GM21360 (cell line): Measurements from ENCODE around the gene ADAMTS5.

ENCODE experiments used
- ATAC-seq: cut with Tn5 transposase; IDR thresholded peaks from one replicate; pipeline ENCODE4 v1.9.1; 2021; ENCODE audit warnings: mild to moderate bottlenecking, moderate library complexity; ENCODE audit not compliant: unreplicated experiment

ADAMTS5 gene

DNA sequence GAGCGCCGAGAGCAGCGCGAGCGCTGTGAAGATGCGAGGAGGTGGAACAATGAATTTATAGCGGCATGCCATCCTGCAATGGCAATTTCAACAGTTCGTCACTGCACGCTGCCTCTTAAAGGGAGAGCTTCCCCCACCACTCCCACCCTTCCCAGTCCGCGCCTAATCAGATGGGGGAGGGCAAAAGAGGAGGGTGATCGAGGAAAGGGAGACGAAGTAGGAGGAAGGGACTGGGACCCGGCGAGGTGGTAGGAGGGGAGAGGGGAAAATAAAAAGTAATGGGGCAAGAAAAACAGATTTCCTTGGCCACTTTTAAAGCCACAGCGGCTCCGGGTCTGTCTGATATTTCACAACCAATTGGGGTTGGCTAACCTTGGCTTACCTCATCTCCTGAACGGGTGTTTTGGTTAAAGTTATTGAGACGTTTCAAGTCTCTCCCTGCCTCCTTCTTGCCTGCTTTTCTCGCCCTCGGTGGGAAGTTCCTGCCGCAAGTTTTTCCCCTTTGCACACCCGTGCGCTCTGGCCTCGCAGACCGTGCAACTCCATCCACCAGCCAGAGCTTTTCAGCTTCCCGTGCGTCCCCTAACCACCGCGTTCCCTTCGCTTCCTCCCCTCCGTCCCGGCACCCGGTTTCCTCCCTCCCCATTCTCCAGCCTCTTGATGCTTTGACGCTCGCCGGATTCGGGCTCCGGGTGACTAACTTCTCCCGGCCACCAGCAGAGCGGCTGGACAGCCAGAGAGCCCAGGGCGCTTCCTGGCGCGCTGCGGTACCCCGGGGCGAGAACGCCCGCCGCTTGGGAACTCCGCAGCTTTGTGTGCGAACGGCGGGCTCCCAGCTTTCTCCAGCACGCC, at the start of gene ADAMTS5:
Gene ADAMTS5, minus strand, starts transcription at position 27 of the 852 bp plus-strand sequence. CDS start 697 bp downstream, outside the sequence.
- no peak for ATAC-seq

DNA sequence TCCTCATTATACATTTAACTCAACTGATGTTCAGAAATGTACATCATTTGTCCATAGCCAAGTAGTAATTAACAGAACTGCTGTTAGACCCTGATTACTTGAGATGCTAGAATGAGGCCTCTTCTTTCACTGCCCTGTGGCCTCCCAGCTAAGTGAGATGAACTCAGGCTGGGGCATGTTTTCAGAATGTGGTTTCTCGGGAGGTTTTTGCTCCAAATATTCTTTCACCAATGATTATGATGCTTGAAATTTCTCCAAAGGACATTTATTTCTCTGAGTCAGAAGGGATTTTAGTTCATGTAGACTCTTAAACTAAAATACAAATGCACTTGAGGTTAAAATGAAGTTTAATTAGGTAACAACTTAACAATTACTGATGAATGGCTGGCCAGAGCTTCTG, 34.6 kb upstream of the ADAMTS5 start:
- no peak for ATAC-seq

DNA sequence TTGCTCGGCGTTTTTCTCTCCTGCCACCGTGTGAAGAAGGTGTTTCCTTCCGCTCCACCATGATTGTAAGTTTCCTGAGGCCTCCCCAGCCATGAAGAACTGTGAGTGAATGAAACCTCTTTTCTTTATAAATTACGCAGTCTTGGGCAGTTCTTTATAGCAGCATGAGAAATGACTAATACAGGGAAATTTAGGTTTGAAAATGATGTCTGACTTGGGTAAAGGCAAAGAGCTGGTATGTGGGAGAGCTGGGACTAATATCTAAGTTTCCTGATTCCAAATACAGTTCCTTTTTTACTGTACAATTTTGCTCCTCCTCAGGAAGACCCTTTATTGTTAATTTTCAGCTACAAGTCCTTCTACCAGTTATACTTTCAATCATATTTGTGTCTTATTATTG, 16.7 kb upstream of the ADAMTS5 start:
- ATAC-seq: no peak

DNA sequence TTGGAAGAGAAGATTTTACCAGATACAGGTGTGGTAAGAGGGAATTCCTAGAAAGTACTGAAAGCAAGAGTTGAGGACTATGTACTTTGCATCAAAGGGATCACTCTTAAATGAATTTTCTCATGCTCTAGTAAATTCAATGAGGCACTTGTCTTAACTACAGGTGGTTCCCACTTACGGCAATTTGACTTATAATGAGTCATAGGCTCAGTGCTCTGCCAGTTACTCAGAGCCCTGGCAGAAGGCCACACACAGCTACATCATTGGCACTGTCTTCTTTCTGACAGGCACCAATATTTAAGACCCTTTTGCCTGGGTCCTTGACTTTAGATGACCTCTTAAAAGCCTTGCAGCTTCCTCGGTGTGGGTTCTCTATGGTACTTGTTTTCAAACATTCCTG, 15.9 kb upstream of the ADAMTS5 start:
- no peak for ATAC-seq

DNA sequence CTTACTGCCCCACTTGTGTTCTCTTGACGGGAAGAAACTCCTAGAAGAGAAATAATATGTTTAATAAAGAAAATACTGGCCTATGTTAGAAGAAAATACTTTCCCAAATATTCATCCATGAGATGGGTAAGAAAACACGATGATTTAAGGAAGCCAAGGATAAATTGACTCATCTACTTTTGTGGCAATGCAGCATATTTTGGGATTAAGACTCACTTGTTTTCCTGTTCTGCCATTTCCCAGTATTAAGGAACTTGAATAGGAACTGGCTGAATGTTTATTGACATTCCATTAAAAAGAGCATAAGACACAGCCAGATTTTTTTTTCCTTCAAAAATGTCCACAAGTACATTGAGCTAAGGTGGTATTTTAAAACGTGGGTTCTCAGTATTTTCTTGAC, 10.9 kb upstream of the ADAMTS5 start:
- no peak for ATAC-seq

DNA sequence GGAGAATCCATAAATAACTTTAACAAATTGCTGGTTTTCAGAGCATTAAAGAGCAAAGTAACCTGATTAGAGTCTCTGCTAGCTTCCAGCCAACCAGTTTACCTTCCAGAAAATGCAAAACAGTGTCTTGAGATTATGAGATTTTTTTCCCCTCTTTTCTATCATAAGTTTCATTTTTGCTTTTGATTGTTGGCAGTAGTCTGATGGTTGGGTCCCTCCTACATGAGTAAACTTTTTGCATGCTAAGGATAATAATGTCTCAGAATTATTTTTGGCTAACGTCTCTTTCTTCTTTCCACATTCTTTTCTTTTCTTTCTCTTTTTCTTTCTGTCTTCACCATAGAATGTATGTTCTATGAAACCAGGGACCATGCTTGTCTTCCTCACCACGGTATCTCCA, 6.3 kb upstream of the ADAMTS5 start:
- ATAC-seq: no peak

DNA sequence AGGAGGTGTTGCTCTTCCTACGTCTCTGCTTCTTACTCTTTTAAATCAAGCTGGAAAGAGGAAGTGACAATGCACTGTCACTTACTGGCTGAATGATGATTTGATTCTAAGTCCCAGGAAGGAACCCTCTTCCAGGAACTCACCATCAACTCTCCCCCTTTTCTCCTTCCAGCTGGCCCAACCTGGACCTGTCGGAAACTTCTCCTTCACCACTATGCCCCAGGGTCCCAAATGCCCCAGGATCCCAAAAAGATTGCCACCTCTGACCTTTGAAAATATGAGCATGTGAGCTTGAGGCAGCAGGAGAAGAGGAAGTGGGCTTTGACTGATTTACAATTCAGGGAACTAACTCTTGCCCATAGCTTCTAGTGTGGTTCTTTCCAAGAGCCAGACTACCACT, 5.3 kb upstream of the ADAMTS5 start:
- no peak for ATAC-seq

DNA sequence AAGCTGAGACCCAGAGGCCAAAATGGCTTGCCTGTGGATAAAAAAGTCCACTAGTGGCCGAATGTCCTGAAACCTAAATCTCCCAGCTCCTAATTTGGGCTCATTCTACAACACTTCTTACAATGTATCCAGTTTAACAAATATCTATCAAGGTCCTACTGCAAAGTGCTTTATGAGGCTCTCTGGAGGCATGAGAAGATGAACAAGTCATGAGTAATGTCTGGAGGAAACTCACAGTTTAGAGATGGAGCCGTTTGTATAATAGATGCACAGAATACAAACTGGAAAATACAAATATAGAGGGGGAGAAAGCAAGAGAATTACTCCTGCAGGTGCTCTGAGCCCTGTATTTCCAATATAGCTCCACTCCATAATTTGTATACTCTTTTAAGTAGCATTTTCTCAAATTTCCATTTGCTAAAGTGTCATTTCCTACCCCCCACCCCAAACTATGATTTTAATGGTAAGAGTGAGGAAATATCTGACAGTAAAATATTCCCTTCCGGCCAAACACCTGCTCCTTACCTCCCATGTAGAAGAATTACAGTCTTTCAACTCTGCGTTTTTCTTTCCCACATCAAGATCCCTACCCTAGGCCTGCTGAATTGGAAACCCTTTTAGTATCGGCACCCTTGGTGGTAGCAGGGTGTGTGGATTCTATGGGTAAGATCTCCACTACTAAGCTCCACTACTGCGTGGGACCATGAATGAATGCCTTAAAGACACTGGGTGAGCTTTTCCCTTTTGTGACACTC, 3.3 kb upstream of the ADAMTS5 start:
- no peak for ATAC-seq

DNA sequence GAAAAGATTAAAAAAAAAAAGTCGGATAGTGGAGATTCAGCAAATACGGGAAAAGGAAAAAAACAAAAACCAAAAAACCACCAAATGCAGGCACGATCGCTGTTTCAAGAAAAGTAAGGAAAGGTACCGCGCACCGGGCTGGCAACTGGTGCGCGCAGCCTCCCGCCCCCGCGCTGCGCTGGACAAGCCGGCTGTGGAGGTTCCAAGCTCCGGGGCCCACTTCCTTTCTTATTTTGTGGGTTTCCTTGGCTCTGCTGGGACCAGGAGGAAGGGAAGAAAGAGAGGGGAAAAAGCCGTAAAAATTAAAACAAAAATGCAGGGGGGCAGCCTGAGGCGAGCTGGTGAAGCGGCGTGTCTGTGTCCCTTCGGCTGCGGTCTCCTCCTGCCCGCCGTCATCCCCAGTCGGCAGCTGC, 233 bp downstream of the ADAMTS5 start:
- no peak for ATAC-seq

DNA sequence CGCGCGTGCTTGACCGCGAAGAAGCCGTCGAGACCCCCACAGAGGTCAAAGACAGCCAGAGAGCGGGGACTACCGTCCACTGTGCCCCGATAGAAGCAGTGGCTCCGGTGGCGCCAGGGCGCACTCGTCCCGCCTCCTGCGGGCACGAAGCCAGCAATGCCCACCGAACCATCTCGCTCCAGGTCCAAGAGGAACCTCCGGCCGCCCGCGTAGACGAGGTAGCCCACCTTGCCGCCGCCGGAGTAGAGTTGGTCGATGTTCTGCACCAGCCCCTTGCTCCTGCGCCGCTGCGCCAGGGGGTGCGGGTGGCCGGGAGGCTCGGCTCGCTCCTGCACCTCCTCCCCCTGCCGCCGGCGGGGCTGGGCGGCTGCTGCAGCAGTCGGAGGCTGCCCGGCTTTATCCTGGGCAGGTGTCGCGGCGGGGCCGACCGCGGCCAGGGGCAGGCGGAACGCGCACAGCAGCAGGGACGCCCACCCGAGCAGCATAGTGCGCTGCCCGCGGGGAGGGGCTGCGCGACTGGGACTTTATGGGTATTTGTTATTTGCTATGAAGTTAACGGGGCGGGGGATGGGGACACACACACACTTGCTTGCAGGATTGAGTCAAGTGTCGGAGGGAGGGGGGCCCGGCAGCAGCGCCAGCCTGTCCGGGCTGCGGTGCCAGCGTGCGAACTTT, 844 bp downstream of the ADAMTS5 start:
- ATAC-seq: no peak

DNA sequence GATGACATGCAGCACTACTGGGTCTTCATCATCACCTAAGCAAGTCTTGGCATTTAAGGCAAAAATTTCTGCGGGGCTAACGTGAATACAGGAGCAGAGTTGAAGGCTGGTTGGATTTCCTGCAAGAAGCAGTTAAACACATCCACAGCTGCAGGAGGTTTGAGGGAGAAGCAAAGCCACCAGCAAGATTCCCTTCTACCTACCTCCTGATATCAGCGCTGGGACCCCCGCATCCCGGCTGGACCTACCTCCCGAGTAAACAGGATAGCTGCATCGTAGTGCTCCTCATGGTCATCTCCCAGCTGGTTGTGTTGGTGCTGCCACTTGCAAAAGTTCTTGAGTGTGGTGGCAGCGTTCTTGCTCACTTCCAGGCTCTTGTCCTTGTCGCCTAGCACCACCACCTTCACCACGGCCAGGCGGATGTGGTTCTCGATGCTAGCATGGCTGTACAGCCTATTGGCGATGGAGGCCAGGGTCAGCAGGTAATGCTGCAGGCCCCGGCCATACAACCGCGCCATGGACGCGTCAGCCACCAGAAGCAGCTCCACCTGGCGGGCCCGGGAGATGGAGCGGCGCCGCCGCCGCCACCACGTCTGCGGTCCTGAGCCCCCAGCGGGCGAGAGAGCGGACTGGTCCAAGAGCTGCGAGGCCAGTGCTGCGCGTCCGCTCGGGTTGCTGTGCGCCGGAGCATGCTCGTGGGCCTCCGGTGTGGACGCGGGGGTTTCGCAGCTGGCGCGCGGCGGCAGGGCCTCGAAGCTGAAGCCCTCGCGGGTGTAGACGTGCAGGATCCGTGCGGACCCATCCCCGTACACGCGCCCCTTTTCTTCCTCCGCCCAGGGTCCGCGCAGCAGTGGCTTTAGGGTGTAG, 1.6 kb downstream of the ADAMTS5 start:
- ATAC-seq: no peak

DNA sequence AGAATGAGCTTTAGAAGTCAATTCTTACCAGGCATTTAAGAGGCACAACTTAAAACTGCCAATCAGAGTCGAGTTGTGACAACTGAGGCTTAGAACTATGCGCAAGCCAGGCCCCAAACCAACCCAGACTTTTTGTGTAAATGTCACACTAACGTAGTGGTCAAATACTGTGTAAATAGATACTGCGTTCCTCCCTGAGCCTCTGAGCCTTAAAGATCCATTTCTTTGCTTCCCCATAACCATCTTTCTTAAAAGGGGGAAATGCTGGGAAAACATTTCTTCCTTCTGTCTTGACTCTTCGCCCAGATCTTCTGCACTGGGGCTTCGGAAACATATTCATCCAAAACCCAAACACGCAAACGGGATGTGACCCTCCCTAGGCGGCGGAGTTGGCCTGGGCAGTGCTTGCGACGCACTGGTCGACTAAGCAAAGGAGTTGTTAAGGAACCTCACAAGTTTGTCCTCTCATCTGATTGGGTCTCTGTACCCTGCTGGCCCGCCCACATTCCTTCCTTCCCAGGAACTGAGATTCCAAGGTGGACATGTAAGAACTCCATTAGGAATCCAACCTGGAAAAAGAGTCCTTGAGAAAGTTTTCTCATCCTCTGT, 2.6 kb downstream of the ADAMTS5 start:
- no peak for ATAC-seq

DNA sequence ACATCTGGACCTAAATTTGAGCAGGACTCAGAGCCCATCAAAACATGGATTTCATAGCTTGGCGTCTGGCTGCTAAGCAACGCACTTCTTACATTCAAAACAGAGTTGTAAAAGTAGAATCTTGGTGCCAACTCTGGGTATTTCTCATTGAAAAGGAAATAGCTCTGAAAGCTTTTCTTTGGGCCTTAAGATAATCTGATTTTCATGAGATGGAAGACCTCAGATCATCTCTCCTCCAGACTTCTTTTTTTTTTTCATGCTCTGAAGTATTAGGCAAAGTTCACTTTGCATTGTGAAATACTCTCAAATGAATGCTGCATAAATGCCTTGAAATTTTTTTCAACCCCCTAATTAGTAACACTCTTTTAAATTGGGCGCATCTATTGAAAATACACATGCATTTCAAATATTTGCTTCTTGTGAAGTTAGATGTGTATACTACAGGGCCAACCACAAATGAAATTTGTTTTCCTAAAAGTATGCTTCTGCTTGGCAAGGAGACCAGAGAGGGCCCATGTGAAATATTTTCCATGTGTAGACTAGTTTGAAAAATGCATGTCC, 4.2 kb downstream of the ADAMTS5 start:
- ATAC-seq: no peak

DNA sequence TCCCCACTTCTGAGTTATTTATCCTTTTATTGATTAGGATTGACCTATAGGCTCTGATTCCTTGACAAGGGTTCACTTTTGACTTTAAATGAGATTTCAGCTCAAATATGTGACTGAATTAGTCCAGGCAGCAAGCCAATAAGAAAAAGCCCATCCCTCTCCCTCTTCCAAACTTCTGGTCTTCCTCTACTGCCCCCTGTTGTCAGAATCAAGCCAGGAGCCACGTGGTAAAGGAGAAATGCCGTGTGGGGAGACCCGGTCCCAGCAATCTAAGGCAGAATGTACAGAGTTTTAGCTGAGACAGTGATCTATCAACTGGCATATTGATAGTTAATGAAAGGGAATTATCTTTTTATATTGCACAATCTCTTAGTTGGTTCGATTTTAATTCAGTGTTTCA, 5.2 kb downstream of the ADAMTS5 start:
- ATAC-seq: no peak

DNA sequence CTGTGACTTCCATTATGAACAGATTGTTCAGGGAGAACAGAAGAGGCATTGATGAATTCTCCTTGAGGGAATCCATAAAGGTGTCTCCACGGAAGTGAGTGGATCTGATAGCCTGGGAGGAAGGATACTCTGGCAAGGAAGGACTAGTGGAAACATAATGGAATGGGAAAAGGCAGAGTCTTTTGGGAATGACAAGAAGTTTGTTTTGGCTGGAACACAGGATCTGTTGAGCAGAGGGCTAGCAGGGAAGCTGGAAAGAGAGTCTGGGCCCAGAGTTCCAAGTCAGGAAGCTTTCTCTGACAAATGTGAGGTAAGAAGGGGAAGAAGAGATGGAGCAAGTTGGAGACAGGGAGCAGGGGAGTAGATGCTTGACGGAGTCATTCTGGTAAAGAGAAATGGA, 8.1 kb downstream of the ADAMTS5 start:
- no peak for ATAC-seq

DNA sequence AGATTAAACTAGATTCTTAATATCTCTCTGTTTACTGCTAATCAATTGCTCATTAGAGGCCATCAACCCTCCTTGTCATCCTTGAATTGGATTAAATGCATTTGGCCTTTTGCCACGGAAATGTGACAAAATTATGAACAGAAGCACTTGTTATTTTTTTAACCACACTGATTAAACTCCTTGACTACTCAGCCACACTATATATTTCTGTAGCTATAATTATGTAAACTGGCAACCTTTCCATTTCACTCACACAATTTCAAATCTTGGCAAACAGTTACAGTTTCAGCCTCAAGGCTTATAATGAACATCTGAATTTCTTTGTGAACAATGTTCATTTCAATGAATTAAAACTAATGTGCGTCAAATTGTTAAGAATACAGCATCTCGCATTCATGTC, 10.1 kb downstream of the ADAMTS5 start:
- no peak for ATAC-seq

DNA sequence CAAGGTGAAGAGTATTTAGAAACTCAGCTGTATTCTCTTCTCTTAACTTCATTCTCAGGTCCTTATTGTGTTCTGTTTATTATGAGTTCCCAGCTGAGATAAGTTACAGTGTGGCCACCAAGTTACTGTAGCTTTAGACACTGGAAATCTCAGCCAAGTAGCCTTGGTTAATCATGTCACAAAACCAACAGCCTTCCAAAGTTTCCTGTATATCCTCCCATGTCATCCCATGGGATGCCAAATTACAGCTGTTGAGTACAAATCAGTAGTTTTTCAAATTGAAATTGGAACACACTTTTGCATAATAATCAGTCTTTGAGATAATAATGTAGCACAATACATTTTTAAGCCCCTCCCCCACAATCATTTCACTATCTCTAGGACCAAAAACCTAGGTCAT, 10.7 kb downstream of the ADAMTS5 start:
- ATAC-seq: no peak

DNA sequence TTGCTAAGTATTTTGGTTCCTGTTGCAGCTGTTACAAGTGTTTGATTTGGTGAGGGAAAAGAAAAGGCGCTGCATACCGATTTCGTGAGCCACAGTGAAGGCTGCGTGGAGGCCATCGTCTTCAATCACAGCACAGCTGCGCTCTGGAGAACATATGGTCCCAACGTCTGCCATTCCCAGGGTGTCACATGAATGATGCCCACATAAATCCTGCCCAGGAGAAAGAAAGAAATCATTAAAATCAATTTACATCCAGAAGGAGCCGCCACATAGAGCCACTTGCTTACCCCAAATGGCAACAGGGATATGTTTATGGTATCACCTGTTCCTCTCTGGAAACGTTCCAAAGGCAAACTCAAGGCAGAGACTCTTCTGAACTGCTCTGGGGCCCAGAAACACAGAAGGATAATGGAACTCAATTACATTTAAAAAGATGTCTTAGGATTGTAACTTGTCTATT, 12.2 kb downstream of the ADAMTS5 start:
- ATAC-seq: no peak

DNA sequence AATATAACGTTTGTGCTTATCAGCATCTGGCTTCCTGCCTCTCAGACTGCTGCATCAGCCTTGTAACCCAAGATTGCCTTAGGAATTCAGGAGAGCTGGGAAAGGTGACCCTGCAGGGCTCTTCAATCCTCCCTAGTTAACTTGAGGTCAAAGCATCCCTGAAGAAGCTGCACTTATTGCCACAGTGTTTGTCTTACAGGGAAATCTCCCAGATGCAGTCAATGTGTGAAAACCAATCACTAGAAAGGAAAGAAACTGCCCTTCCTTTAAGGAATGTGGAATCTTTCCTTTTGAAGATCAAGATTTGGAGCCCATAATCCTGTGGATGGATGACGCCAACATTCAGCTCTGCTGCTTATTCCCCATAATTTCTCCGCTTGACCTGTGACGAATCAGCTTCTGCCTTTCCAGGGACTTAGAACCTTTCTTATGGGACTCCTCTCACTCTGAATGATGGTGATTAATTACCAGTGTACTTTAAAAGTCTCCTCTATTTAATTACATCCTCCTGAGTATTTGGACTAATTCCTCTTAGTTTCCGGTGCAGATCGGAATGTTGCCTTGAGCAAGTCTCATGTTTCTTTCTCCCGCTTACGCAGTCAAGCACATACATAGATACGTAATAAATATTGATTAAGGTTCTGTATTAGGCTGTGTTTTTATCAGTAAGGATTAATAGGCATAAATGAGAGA, 14.4 kb downstream of the ADAMTS5 start:
- ATAC-seq: no peak
